ENCODE results near the gene CAMTA1. TPM values are rescaled to one million over a fixed set of nuclear protein-coding genes. Genes with fewer than 3 reads are reported as not detected.

The CAMTA1 gene
- polyA plus RNA-seq, 1 of the 3 experiments (the other 2 are of a cell fraction): 63.1 TPM

- no peak overlapping the region for H3K27ac ChIP-seq (ENCODE audit: low read depth in 2 of 2, low read length in 1 of 2)
- H4K20me1 ChIP-seq (ENCODE audit: insufficient read depth): no peaks in the 10 kb centered on the region
- DNase-seq: no peak
- TF ChIP-seq ELF1 (IDR thresholded peaks at IDR 0.05) (no peak), RFX5 (IDR thresholded peaks at IDR 0.05; ENCODE audit: low read length) (no peak), RAD21 (IDR thresholded peaks at IDR 0.05; ENCODE audit: low read length) (no peak), CTCF (IDR thresholded peaks at IDR 0.05) (no peak), TCF12 (IDR thresholded peaks at IDR 0.05) (no peak), USF2 (IDR thresholded peaks at IDR 0.05; ENCODE audit: borderline replicate concordance, low read depth, low read length) (no peak), YY1 (IDR thresholded peaks at IDR 0.05; ENCODE audit: low read depth) (no peak), GATA2 (CRISPR knock-in tag; IDR thresholded peaks at IDR 0.05) (no peak), RXRA (IDR thresholded peaks at IDR 0.05; ENCODE audit: borderline replicate concordance, low read depth) (no peak)
- ChIA-PET POLR2A (no interaction called here), CTCF (interaction anchor here (0.7 to 6.3 kb wide), 3 partner anchors 21 to 65 kb away, joined by 3 to 27 read pairs (median 27); no protein-coding TSS in a partner anchor)
- 62% methylated on average over 4 of the region's 10 CpGs for WGBS (ENCODE audit: low lambda C conversion rate)
- no peak overlapping the region for H2AFZ ChIP-seq (ENCODE audit: low read depth)
- no peak overlapping the region for H3K4me3 ChIP-seq (ENCODE audit: low read depth in 2 of 2, low read length in 1 of 2)
- H3K9ac ChIP-seq: no peak overlapping the region
- no peaks in the 10 kb centered on the region for H3K79me2 ChIP-seq (ENCODE audit: insufficient read depth)
- no peak overlapping the region for H3K4me2 ChIP-seq
- no peaks in the 10 kb centered on the region for H3K27me3 ChIP-seq (ENCODE audit: insufficient read depth)
- no peaks in the 10 kb centered on the region for H3K9me2 ChIP-seq
- H3K36me3 ChIP-seq (replicated peaks in 1 of 2; ENCODE audit: control insufficient read depth in 1 of 2, insufficient read depth in 2 of 2, low read length in 1 of 2): no peaks in the 10 kb centered on the region
- H3K4me1 ChIP-seq (ENCODE audit: control insufficient read depth in 1 of 2, insufficient read depth in 2 of 2, low read depth in 1 of 2, low read length in 1 of 2): peaks cover 0 to 7% of the 10 kb centered on the region in 2 experiments; a peak in 1 of 4 replicates
- no peaks in the 10 kb centered on the region for H3F3A ChIP-seq (replicated peaks; ENCODE audit: insufficient read depth)
- H3K9me3 ChIP-seq: no peaks in the 10 kb centered on the region
Observed at GRCh38 chr1:7690076-7690475, 904.8 kb downstream of the CAMTA1 start.

- Histone ChIP-seq H2AFZ (ENCODE audit: low read depth) (no peak overlapping the region), H3K79me2 (ENCODE audit: insufficient read depth) (no peaks in the 10 kb centered on the region), H3K9ac (no peak overlapping the region), H3K27me3 (ENCODE audit: insufficient read depth) (no peaks in the 10 kb centered on the region), H3K27ac (ENCODE audit: low read depth in 2 of 2, low read length in 1 of 2) (no peak overlapping the region), H3K36me3 (replicated peaks in 1 of 2; ENCODE audit: control insufficient read depth in 1 of 2, insufficient read depth in 2 of 2, low read length in 1 of 2) (no peaks in the 10 kb centered on the region), H3K4me2 (no peak overlapping the region), H3K4me1 (ENCODE audit: control insufficient read depth in 1 of 2, insufficient read depth in 2 of 2, low read depth in 1 of 2, low read length in 1 of 2) (peaks cover 0 to 12% of the 10 kb centered on the region in 2 experiments; a peak in 1 of 4 replicates), H3K9me3 (no peaks in the 10 kb centered on the region), H4K20me1 (ENCODE audit: insufficient read depth) (no peaks in the 10 kb centered on the region), H3K4me3 (ENCODE audit: low read depth in 2 of 2, low read length in 1 of 2) (no peak overlapping the region), H3F3A (replicated peaks; ENCODE audit: insufficient read depth) (no peaks in the 10 kb centered on the region), H3K9me2 (no peaks in the 10 kb centered on the region)
- no peak for DNase-seq
- ChIA-PET CTCF (interaction anchor here (0.7 to 6.3 kb wide), 3 partner anchors 10 to 62 kb away, joined by 4 to 27 read pairs (median 4); no protein-coding TSS in a partner anchor), POLR2A (no interaction called here)
- 30% methylated on average over 6 of the region's 17 CpGs for WGBS (ENCODE audit: low lambda C conversion rate)
- no peak for TF ChIP-seq YY1 (IDR thresholded peaks at IDR 0.05; ENCODE audit: low read depth)
- no peak for TF ChIP-seq TCF12 (IDR thresholded peaks at IDR 0.05)
- TF ChIP-seq MXI1 (IDR thresholded peaks at IDR 0.05; ENCODE audit: low read depth, low read length): no peak
- no peak for TF ChIP-seq TAF1 (IDR thresholded peaks at IDR 0.05; ENCODE audit: borderline replicate concordance, low read depth, low read length)
- TF ChIP-seq SIN3A (IDR thresholded peaks at IDR 0.05; ENCODE audit: borderline replicate concordance, low read depth, low read length): no peak
- no peak for TF ChIP-seq SMC3 (IDR thresholded peaks at IDR 0.05; ENCODE audit: low read depth, low read length)
- TF ChIP-seq PBX3 (IDR thresholded peaks at IDR 0.05): no peak
- no peak for TF ChIP-seq TEAD4 (IDR thresholded peaks at IDR 0.05; ENCODE audit: borderline replicate concordance, insufficient read depth)
- no peak for TF ChIP-seq EP300 (IDR thresholded peaks at IDR 0.05; ENCODE audit: borderline replicate concordance in 1 of 2, low read depth in 1 of 2, low read length in 1 of 2)
- no peak for TF ChIP-seq EZH2phosphoT487 (IDR thresholded peaks at IDR 0.05; ENCODE audit: borderline replicate concordance, low read depth)
- no peak for TF ChIP-seq ZBTB33 (IDR thresholded peaks at IDR 0.05; ENCODE audit: borderline replicate concordance, low read depth)
- no peak for TF ChIP-seq NRF1 (IDR thresholded peaks at IDR 0.05; ENCODE audit: low read depth, low read length)
- TF ChIP-seq FOXM1 (IDR thresholded peaks at IDR 0.05; ENCODE audit: low read depth): no peak
- TF ChIP-seq MAX (IDR thresholded peaks at IDR 0.05; ENCODE audit: low read depth): no peak
Observed at GRCh38 chr1:7690496-7691182, 905.4 kb downstream of the CAMTA1 start.
